WTC11 (cell line): ENCODE data around the gene ATM.

Experiments used
- FOXJ3 ChIP-seq: sonication (generic); formaldehyde crosslinking; IDR thresholded peaks from 2 replicates; pipeline ENCODE4 v1.9.0; 2021; ENCODE audit warnings: missing genetic modification reagents, mild to moderate bottlenecking, borderline replicate concordance
- HMGA2 ChIP-seq: fragments of 250-450 bp; sonication (Bioruptor Pico); IDR thresholded peaks from 2 replicates; pipeline ENCODE4 v1.4.0; 2021; ENCODE audit warnings: mild to moderate bottlenecking, moderate library complexity
- JUN ChIP-seq: sonication (generic); formaldehyde crosslinking; IDR thresholded peaks from 2 replicates; pipeline ENCODE4 v1.8.0; 2023; ENCODE audit warnings: mild to moderate bottlenecking, missing genetic modification reagents
- MXD4 ChIP-seq: fragments of 250-450 bp; sonication (Bioruptor Pico); IDR thresholded peaks from 2 replicates; pipeline ENCODE4 v1.8.0; 2021; ENCODE audit warnings: mild to moderate bottlenecking, moderate library complexity, borderline replicate concordance
- NR2C2 ChIP-seq: sonication (generic); formaldehyde crosslinking; IDR thresholded peaks from 2 replicates; pipeline ENCODE4 v1.8.0; 2022; ENCODE audit warnings: mild to moderate bottlenecking, missing genetic modification reagents
- SP1 ChIP-seq: sonication (generic); formaldehyde crosslinking; conservative IDR thresholded peaks from 2 replicates; pipeline ENCODE4 v1.8.1; 2022; ENCODE audit warnings: missing genetic modification reagents
- TF ChIP-seq, protein P1 (sequence below): sonication (generic); formaldehyde crosslinking; conservative IDR thresholded peaks from 2 replicates; pipeline ENCODE4 v1.8.1; 2022; ENCODE audit warnings: mild to moderate bottlenecking, missing genetic modification reagents
- TF ChIP-seq, protein P2 (sequence below): sonication (generic); formaldehyde crosslinking; IDR thresholded peaks from 2 replicates; pipeline ENCODE4 v1.8.1; 2023; ENCODE audit warnings: mild to moderate bottlenecking, missing genetic modification reagents, borderline replicate concordance
- TF ChIP-seq, protein P3 (sequence below): sonication (generic); formaldehyde crosslinking; IDR thresholded peaks from 2 replicates; pipeline ENCODE4 v1.8.0; 2022; ENCODE audit warnings: mild to moderate bottlenecking, missing genetic modification reagents
- TF ChIP-seq, protein P4 (sequence below): fragments of 200-600 bp; IDR thresholded peaks from 2 replicates; pipeline ENCODE4 v1.8.0; 2022; ENCODE audit warnings: antibody characterized with exemption
- TF ChIP-seq, protein P5 (sequence below): fragments of 250-450 bp; sonication (Bioruptor Pico); IDR thresholded peaks from 2 replicates; pipeline ENCODE4 v1.8.0; 2021; ENCODE audit warnings: mild to moderate bottlenecking
- TF ChIP-seq, protein P6 (sequence below): sonication (generic); formaldehyde crosslinking; IDR thresholded peaks from 2 replicates; pipeline ENCODE4 v1.8.1; 2023; ENCODE audit warnings: mild to moderate bottlenecking, moderate library complexity, missing genetic modification reagents

DNA sequence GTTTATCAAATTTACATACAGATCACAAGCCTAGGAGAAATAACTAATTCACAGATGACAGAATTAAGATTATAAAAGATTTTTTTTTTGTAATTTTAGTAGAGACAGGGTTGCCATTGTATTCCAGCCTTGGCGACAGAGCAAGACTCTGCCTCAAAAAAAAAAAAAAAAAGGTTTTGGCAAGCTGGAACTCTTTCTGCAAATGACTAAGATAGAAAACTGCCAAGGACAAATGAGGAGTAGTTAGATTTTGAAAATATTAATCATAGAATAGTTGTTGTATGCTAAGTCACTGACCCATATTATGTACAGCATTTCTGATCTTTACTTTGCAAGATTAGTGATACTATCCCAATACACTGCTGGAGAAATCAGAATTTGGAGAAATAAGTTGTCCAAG lies 145.3 kb downstream of the ATM start:
- TF ChIP-seq, protein P1, sequence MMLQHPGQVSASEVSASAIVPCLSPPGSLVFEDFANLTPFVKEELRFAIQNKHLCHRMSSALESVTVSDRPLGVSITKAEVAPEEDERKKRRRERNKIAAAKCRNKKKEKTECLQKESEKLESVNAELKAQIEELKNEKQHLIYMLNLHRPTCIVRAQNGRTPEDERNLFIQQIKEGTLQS (CRISPR knock-in tag) = no peak
- TF ChIP-seq, protein P2, sequence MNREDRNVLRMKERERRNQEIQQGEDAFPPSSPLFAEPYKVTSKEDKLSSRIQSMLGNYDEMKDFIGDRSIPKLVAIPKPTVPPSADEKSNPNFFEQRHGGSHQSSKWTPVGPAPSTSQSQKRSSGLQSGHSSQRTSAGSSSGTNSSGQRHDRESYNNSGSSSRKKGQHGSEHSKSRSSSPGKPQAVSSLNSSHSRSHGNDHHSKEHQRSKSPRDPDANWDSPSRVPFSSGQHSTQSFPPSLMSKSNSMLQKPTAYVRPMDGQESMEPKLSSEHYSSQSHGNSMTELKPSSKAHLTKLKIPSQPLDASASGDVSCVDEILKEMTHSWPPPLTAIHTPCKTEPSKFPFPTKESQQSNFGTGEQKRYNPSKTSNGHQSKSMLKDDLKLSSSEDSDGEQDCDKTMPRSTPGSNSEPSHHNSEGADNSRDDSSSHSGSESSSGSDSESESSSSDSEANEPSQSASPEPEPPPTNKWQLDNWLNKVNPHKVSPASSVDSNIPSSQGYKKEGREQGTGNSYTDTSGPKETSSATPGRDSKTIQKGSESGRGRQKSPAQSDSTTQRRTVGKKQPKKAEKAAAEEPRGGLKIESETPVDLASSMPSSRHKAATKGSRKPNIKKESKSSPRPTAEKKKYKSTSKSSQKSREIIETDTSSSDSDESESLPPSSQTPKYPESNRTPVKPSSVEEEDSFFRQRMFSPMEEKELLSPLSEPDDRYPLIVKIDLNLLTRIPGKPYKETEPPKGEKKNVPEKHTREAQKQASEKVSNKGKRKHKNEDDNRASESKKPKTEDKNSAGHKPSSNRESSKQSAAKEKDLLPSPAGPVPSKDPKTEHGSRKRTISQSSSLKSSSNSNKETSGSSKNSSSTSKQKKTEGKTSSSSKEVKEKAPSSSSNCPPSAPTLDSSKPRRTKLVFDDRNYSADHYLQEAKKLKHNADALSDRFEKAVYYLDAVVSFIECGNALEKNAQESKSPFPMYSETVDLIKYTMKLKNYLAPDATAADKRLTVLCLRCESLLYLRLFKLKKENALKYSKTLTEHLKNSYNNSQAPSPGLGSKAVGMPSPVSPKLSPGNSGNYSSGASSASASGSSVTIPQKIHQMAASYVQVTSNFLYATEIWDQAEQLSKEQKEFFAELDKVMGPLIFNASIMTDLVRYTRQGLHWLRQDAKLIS (CRISPR knock-in tag) = no peak
- no peak for TF ChIP-seq JUN
- TF ChIP-seq, protein P3, sequence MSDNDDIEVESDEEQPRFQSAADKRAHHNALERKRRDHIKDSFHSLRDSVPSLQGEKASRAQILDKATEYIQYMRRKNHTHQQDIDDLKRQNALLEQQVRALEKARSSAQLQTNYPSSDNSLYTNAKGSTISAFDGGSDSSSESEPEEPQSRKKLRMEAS (CRISPR knock-in tag) = no peak
- TF ChIP-seq HMGA2 (CRISPR knock-in tag) = no peak
- TF ChIP-seq, protein P4, sequence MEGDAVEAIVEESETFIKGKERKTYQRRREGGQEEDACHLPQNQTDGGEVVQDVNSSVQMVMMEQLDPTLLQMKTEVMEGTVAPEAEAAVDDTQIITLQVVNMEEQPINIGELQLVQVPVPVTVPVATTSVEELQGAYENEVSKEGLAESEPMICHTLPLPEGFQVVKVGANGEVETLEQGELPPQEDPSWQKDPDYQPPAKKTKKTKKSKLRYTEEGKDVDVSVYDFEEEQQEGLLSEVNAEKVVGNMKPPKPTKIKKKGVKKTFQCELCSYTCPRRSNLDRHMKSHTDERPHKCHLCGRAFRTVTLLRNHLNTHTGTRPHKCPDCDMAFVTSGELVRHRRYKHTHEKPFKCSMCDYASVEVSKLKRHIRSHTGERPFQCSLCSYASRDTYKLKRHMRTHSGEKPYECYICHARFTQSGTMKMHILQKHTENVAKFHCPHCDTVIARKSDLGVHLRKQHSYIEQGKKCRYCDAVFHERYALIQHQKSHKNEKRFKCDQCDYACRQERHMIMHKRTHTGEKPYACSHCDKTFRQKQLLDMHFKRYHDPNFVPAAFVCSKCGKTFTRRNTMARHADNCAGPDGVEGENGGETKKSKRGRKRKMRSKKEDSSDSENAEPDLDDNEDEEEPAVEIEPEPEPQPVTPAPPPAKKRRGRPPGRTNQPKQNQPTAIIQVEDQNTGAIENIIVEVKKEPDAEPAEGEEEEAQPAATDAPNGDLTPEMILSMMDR = no peak
- TF ChIP-seq, protein P5, sequence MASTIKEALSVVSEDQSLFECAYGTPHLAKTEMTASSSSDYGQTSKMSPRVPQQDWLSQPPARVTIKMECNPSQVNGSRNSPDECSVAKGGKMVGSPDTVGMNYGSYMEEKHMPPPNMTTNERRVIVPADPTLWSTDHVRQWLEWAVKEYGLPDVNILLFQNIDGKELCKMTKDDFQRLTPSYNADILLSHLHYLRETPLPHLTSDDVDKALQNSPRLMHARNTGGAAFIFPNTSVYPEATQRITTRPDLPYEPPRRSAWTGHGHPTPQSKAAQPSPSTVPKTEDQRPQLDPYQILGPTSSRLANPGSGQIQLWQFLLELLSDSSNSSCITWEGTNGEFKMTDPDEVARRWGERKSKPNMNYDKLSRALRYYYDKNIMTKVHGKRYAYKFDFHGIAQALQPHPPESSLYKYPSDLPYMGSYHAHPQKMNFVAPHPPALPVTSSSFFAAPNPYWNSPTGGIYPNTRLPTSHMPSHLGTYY (CRISPR knock-in tag) = no peak
- TF ChIP-seq NR2C2 (CRISPR knock-in tag) = no peak
- TF ChIP-seq FOXJ3 (CRISPR knock-in tag) = no peak
- TF ChIP-seq SP1 (CRISPR knock-in tag) = no peak
- TF ChIP-seq, protein P6, sequence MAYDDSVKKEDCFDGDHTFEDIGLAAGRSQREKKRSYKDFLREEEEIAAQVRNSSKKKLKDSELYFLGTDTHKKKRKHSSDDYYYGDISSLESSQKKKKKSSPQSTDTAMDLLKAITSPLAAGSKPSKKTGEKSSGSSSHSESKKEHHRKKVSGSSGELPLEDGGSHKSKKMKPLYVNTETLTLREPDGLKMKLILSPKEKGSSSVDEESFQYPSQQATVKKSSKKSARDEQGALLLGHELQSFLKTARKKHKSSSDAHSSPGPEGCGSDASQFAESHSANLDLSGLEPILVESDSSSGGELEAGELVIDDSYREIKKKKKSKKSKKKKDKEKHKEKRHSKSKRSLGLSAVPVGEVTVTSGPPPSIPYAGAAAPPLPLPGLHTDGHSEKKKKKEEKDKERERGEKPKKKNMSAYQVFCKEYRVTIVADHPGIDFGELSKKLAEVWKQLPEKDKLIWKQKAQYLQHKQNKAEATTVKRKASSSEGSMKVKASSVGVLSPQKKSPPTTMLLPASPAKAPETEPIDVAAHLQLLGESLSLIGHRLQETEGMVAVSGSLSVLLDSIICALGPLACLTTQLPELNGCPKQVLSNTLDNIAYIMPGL (CRISPR knock-in tag) = no peak
- TF ChIP-seq MXD4 (CRISPR knock-in tag) = no peak
